Measurements from ENCODE around the gene EPHB1.

EPHB1 gene

GRCh38 chr3:135272026-135272669, 477.1 kb downstream of the EPHB1 start:
- Histone ChIP-seq H3K9me3 (ENCODE audit: control insufficient read depth, insufficient read depth, low read length) (no peaks in the 10 kb centered on the region), H3K9ac (ENCODE audit: low read depth, low read length) (no peak overlapping the region), H3K4me3 (ENCODE audit: low read depth, low read length) (no peak overlapping the region), H3K27me3 (ENCODE audit: control insufficient read depth, insufficient read depth, low read length) (no peaks in the 10 kb centered on the region), H3K36me3 (ENCODE audit: control insufficient read depth, insufficient read depth, low read length) (no peaks in the 10 kb centered on the region), H3K4me1 (ENCODE audit: control insufficient read depth, insufficient read depth, low read length) (no peaks in the 10 kb centered on the region)

DNA sequence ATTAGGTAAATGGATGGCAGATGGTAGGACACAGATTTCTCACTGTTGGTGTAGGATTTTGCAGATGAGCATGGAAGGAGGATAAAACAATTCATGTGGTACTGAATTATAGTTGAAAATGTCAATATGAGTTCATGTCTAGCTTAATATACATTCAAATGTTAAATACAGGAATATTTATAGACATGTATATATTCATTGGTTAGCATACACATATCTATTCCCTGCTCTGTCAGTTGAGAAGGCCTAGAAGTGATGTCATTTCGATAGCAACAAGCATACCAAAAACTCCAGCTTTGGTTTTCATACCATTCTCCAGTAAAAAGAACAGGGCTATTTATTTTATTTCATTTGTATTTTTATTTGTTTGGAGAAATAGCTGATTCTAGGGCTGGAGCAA, 497.1 kb downstream of the EPHB1 start:
- Histone ChIP-seq H3K4me1 (ENCODE audit: control insufficient read depth, insufficient read depth, low read length) (no peaks in the 10 kb centered on the region), H3K27me3 (ENCODE audit: control insufficient read depth, insufficient read depth, low read length) (no peaks in the 10 kb centered on the region), H3K9ac (ENCODE audit: low read depth, low read length) (no peak overlapping the region), H3K9me3 (ENCODE audit: control insufficient read depth, insufficient read depth, low read length) (no peaks in the 10 kb centered on the region), H3K4me3 (ENCODE audit: low read depth, low read length) (no peak overlapping the region), H3K36me3 (ENCODE audit: control insufficient read depth, insufficient read depth, low read length) (no peaks in the 10 kb centered on the region)

DNA sequence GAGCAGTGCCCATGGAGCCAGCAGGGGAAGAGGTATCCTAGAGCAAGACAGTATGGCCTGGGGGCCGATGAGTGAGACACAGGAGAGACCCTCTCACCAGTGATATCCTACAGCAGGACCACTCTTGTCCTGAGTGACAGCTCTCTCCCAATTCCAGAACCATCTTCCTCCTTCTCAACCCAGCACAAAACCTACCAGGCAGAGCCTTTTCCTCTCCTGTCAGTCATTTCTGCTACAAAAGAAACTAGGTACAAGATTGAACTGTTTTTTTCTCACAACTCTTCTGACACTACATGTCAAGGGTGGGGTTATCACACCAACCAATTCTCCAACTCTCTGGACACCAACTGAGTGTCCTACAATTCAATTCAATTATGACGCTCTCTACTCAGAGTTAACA, 506.6 kb downstream of the EPHB1 start:
- Histone ChIP-seq H3K27me3 (ENCODE audit: control insufficient read depth, insufficient read depth, low read length) (no peaks in the 10 kb centered on the region), H3K4me1 (ENCODE audit: control insufficient read depth, insufficient read depth, low read length) (no peaks in the 10 kb centered on the region), H3K36me3 (ENCODE audit: control insufficient read depth, insufficient read depth, low read length) (no peaks in the 10 kb centered on the region), H3K9me3 (ENCODE audit: control insufficient read depth, insufficient read depth, low read length) (peaks cover 8% of the 10 kb centered on the region), H3K9ac (ENCODE audit: low read depth, low read length) (no peak overlapping the region), H3K4me3 (ENCODE audit: low read depth, low read length) (no peak overlapping the region)

DNA sequence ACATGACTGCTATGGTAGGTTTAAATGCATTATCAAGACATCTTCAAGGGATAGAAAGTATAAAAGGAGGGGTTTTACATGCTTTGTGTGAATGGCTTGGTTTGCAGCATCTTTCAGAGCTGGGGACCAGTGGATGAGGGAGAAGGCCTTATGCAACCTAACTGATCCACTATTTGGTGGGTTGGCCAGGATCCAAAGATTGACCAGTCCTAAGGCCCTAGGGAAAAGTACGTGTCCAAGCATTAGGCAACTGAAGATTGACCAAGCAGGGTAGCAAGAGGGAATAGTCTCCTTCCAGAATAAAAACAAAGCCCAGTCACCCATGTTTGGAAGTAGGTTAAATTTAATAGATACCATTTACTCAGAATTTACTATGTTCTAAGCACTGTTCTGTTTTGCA, 509.3 kb downstream of the EPHB1 start:
- H3K4me1 ChIP-seq (ENCODE audit: control insufficient read depth, insufficient read depth, low read length), result no peaks in the 10 kb centered on the region
- no peaks in the 10 kb centered on the region for H3K27me3 ChIP-seq (ENCODE audit: control insufficient read depth, insufficient read depth, low read length)
- no peak overlapping the region for H3K4me3 ChIP-seq (ENCODE audit: low read depth, low read length)
- no peaks in the 10 kb centered on the region for H3K36me3 ChIP-seq (ENCODE audit: control insufficient read depth, insufficient read depth, low read length)
- H3K9me3 ChIP-seq (ENCODE audit: control insufficient read depth, insufficient read depth, low read length), result peaks cover 8% of the 10 kb centered on the region
- no peak overlapping the region for H3K9ac ChIP-seq (ENCODE audit: low read depth, low read length)
